ENCODE results near the gene AGFG2. TPM values are rescaled to one million over a fixed set of nuclear protein-coding genes. Genes with fewer than 3 reads are reported as not detected.
A peak's percentile ranks its signal among the peaks of the same experiment; 100 is the strongest.

The AGFG2 gene
- total and polyA plus RNA-seq, 2 donors (not counting 1 experiment from before 2014, with no cell fraction given) = 2.4 to 3.1 TPM

- TF ChIP-seq CTCF (conservative IDR thresholded peaks at IDR 0.05 in 1 of 2, IDR thresholded peaks at IDR 0.05 in 1 of 2; ENCODE audit: low read depth in 1 of 2, low read length in 2 of 2) = peak; percentile 37 to 40
- TF ChIP-seq EZH2 (IDR thresholded peaks at IDR 0.05; ENCODE audit: low read length, missing control alignments) = no peak
- Histone ChIP-seq H3K27me3 (ENCODE audit: control insufficient read depth, insufficient read depth, low read length) (no peaks in the 10 kb centered on the region), H3K27ac (ENCODE audit: insufficient read depth, low read length) (no peak overlapping the region), H3K36me3 (ENCODE audit: control insufficient read depth, insufficient read depth, low read length) (peaks cover 4% of the 10 kb centered on the region), H3K4me2 (ENCODE audit: extremely low read depth, insufficient read depth, low read length) (peak overlapping the region; percentile 23), H3K79me2 (ENCODE audit: control insufficient read depth, insufficient read depth, low read length) (no peaks in the 10 kb centered on the region), H3K4me3 (replicated peaks in 1 of 4; ENCODE audit: control extremely low read depth in 1 of 4, insufficient read depth in 1 of 4, low read depth in 3 of 4, low read length in 4 of 4) (peak overlapping the region in 1 of 4 experiments; percentile 25), H2AFZ (ENCODE audit: low read length) (no peak overlapping the region), H3K4me1 (ENCODE audit: control insufficient read depth, extremely low read depth, insufficient read depth, low read length) (no peaks in the 10 kb centered on the region), H3K9ac (ENCODE audit: insufficient read depth, low read length) (no peak overlapping the region), H3K9me3 (ENCODE audit: control insufficient read depth, insufficient read depth, low read depth, low read length) (no peaks in the 10 kb centered on the region), H4K20me1 (ENCODE audit: control insufficient read depth, extremely low read depth, insufficient read depth, low read length) (no peaks in the 10 kb centered on the region)
- peak in 1 of 2 donors; percentile 38 for DNase-seq (ENCODE audit: low read depth in 2 of 2)
Measured at GRCh38 chr7:100568896-100569844, 30.2 kb downstream of the AGFG2 start.

GRCh38 chr7:100570954-100571828 is 32.2 kb downstream of the AGFG2 start:
- no peaks in the 10 kb centered on the region for H3K4me1 ChIP-seq (ENCODE audit: control insufficient read depth, extremely low read depth, insufficient read depth, low read length)
- TF ChIP-seq EZH2 (IDR thresholded peaks at IDR 0.05; ENCODE audit: low read length, missing control alignments) (no peak), CTCF (conservative IDR thresholded peaks at IDR 0.05 in 1 of 2, IDR thresholded peaks at IDR 0.05 in 1 of 2; ENCODE audit: low read depth in 1 of 2, low read length in 2 of 2) (no peak)
- no peaks in the 10 kb centered on the region for H3K79me2 ChIP-seq (ENCODE audit: control insufficient read depth, insufficient read depth, low read length)
- H4K20me1 ChIP-seq (ENCODE audit: control insufficient read depth, extremely low read depth, insufficient read depth, low read length) = no peaks in the 10 kb centered on the region
- peak in 1 of 2 donors; percentile 40 for DNase-seq (ENCODE audit: low read depth in 2 of 2)
- no peak overlapping the region for H3K9ac ChIP-seq (ENCODE audit: insufficient read depth, low read length)
- no peak overlapping the region for H3K27ac ChIP-seq (ENCODE audit: insufficient read depth, low read length)
- H3K9me3 ChIP-seq (ENCODE audit: control insufficient read depth, insufficient read depth, low read depth, low read length) = no peaks in the 10 kb centered on the region
- H3K4me3 ChIP-seq (replicated peaks in 1 of 4; ENCODE audit: control extremely low read depth in 1 of 4, insufficient read depth in 1 of 4, low read depth in 3 of 4, low read length in 4 of 4) = no peak overlapping the region
- no peak overlapping the region for H2AFZ ChIP-seq (ENCODE audit: low read length)
- no peak overlapping the region for H3K4me2 ChIP-seq (ENCODE audit: extremely low read depth, insufficient read depth, low read length)
- peaks cover 18% of the 10 kb centered on the region for H3K36me3 ChIP-seq (ENCODE audit: control insufficient read depth, insufficient read depth, low read length)
- H3K27me3 ChIP-seq (ENCODE audit: control insufficient read depth, insufficient read depth, low read length) = no peaks in the 10 kb centered on the region

- Histone ChIP-seq H3K4me3 (replicated peaks in 1 of 4; ENCODE audit: control extremely low read depth in 1 of 4, insufficient read depth in 1 of 4, low read depth in 3 of 4, low read length in 4 of 4) (no peak overlapping the region), H3K9ac (ENCODE audit: insufficient read depth, low read length) (no peak overlapping the region), H3K79me2 (ENCODE audit: control insufficient read depth, insufficient read depth, low read length) (no peaks in the 10 kb centered on the region), H3K9me3 (ENCODE audit: control insufficient read depth, insufficient read depth, low read depth, low read length) (no peaks in the 10 kb centered on the region), H4K20me1 (ENCODE audit: control insufficient read depth, extremely low read depth, insufficient read depth, low read length) (no peaks in the 10 kb centered on the region), H3K27me3 (ENCODE audit: control insufficient read depth, insufficient read depth, low read length) (no peaks in the 10 kb centered on the region), H3K4me1 (ENCODE audit: control insufficient read depth, extremely low read depth, insufficient read depth, low read length) (no peaks in the 10 kb centered on the region), H3K27ac (ENCODE audit: insufficient read depth, low read length) (no peak overlapping the region), H2AFZ (ENCODE audit: low read length) (no peak overlapping the region), H3K4me2 (ENCODE audit: extremely low read depth, insufficient read depth, low read length) (no peak overlapping the region), H3K36me3 (ENCODE audit: control insufficient read depth, insufficient read depth, low read length) (peaks cover 21% of the 10 kb centered on the region)
- DNase-seq (ENCODE audit: low read depth in 2 of 2) = no peak
- TF ChIP-seq CTCF (conservative IDR thresholded peaks at IDR 0.05 in 1 of 2, IDR thresholded peaks at IDR 0.05 in 1 of 2; ENCODE audit: low read depth in 1 of 2, low read length in 2 of 2) (no peak), EZH2 (IDR thresholded peaks at IDR 0.05; ENCODE audit: low read length, missing control alignments) (no peak)
Measured at GRCh38 chr7:100571829-100572116, 32.8 kb downstream of the AGFG2 start.
